ENCODE data around the gene FAAH. TPM values are rescaled to one million over a fixed set of nuclear protein-coding genes. Genes with fewer than 3 reads are reported as not detected.

The FAAH gene
- total RNA-seq, 1 experiment from 2014 or later = 38.6 TPM

- peak; percentile 47 for ATAC-seq
- Mint-ChIP-seq H3K9me3 (peaks cover 24% of the 10 kb centered on the region), H3K27me3 (ENCODE audit: low read depth) (peaks cover 35% of the 10 kb centered on the region), H3K36me3 (peaks cover 16% of the 10 kb centered on the region), H3K4me1 (peaks cover 18% of the 10 kb centered on the region), H3K4me3 (peak overlapping the region; percentile 64), H3K27ac (no peak overlapping the region; the same call in 1 of the 2 replicates)
- TF ChIP-seq NR3C1 (CRISPR knock-in tag; conservative IDR thresholded peaks at IDR 0.05; ENCODE audit: low read depth) (no peak), NFYB (CRISPR knock-in tag; conservative IDR thresholded peaks at IDR 0.05; ENCODE audit: low read depth) (no peak)
- no peak for DNase-seq (ENCODE audit: low spot score)
- ChIA-PET CTCF (interaction anchor here (0.6 kb wide), 1 partner anchor 53 kb away, joined by 4 read pairs; no protein-coding TSS in a partner anchor), POLR2A (no interaction called here)
Measured at GRCh38 chr1:46393510-46393909, 607 bp upstream of the FAAH start.

- H3K9me3 Mint-ChIP-seq = peaks cover 24% of the 10 kb centered on the region
- DNase-seq (ENCODE audit: low spot score) (no peak), ATAC-seq (no peak)
- no peak for TF ChIP-seq ZNF416 (CRISPR knock-in tag; IDR thresholded peaks at IDR 0.05)
- TF ChIP-seq, protein P1, sequence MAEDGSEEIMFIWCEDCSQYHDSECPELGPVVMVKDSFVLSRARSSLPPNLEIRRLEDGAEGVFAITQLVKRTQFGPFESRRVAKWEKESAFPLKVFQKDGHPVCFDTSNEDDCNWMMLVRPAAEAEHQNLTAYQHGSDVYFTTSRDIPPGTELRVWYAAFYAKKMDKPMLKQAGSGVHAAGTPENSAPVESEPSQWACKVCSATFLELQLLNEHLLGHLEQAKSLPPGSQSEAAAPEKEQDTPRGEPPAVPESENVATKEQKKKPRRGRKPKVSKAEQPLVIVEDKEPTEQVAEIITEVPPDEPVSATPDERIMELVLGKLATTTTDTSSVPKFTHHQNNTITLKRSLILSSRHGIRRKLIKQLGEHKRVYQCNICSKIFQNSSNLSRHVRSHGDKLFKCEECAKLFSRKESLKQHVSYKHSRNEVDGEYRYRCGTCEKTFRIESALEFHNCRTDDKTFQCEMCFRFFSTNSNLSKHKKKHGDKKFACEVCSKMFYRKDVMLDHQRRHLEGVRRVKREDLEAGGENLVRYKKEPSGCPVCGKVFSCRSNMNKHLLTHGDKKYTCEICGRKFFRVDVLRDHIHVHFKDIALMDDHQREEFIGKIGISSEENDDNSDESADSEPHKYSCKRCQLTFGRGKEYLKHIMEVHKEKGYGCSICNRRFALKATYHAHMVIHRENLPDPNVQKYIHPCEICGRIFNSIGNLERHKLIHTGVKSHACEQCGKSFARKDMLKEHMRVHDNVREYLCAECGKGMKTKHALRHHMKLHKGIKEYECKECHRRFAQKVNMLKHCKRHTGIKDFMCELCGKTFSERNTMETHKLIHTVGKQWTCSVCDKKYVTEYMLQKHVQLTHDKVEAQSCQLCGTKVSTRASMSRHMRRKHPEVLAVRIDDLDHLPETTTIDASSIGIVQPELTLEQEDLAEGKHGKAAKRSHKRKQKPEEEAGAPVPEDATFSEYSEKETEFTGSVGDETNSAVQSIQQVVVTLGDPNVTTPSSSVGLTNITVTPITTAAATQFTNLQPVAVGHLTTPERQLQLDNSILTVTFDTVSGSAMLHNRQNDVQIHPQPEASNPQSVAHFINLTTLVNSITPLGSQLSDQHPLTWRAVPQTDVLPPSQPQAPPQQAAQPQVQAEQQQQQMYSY (CRISPR knock-in tag; IDR thresholded peaks at IDR 0.05) = peak; percentile 9; the same call in 1 of the 2 replicates
- TF ChIP-seq ZNF232 (CRISPR knock-in tag; IDR thresholded peaks at IDR 0.05) = no peak
- peaks cover 28% of the 10 kb centered on the region for H3K4me1 Mint-ChIP-seq
- H3K36me3 Mint-ChIP-seq = peaks cover 16% of the 10 kb centered on the region
- peaks cover 35% of the 10 kb centered on the region for H3K27me3 Mint-ChIP-seq (ENCODE audit: low read depth)
- POLR2A ChIA-PET = interaction anchor here (0.6 kb wide), 1 partner anchor 31 kb away, joined by 6 read pairs; no protein-coding TSS in a partner anchor
- CTCF ChIA-PET = interaction anchor here (0.9 to 1.4 kb wide), 4 partner anchors 9 to 52 kb away, joined by 3 to 4 read pairs (median 4); no protein-coding TSS in a partner anchor
- no peak overlapping the region; the same call in 1 of the 2 replicates for H3K27ac Mint-ChIP-seq
- peak overlapping the region; percentile 91 for H3K4me3 Mint-ChIP-seq
Measured at GRCh38 chr1:46394872-46395465, 852 bp downstream of the FAAH start.

DNA sequence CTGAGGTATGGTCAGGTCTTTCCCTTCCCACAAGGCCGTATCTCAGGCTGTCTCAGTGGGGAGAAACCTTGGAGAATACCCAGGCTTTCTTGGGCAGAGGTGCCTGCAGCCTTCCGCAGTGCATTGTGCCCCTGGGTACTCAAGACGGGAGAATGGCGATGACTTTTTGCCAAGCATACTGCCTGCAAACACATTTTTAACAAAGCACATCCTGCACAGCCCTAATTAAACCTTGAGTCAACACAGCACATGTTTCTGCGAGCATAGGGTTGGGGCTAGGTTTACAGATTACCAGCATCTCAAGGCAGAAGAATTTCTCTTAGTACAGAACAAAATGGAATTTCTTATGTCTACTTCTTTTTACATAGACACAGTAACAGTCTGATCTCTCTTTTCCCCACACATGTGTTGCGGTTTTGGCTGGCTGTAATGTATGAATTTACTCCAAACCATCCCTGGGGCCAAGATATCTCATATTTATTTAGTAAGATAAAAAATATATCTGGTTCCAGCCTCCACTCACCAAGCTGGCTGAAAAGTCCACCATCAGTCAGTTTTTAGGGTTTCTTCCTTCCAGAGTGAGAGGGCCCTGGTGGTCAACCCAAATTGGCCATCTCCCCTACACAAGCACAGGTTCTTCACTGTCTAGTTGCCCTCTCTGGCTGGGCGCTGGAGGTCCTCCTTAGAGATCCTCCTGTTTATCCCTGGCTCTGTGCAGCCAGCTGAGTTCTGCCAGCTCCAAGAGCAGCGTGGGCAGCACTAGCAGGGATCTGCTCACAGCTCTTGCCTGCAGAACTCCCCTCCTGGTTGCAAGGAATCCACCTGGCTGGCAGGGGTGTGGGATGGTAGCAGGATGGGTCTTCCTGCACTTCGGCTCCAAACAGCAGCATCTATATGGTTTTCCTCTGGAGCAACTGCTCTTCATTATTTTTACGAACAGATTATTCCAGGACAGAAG, 2.6 kb downstream of the FAAH start:
- H3K27ac Mint-ChIP-seq = no peak overlapping the region
- peaks cover 20% of the 10 kb centered on the region for H3K9me3 Mint-ChIP-seq
- POLR2A ChIA-PET = no interaction called here
- peaks cover 16% of the 10 kb centered on the region for H3K36me3 Mint-ChIP-seq
- CTCF ChIA-PET = interaction anchor here (1.0 kb wide), 1 partner anchor 15 kb away, joined by 3 read pairs; no protein-coding TSS in a partner anchor
- ATAC-seq (no peak), DNase-seq (ENCODE audit: low spot score) (no peak)
- peaks cover 35% of the 10 kb centered on the region for H3K27me3 Mint-ChIP-seq (ENCODE audit: low read depth)
- H3K4me3 Mint-ChIP-seq = no peak overlapping the region
- peaks cover 40% of the 10 kb centered on the region for H3K4me1 Mint-ChIP-seq
- TF ChIP-seq ARID4B (CRISPR knock-in tag; IDR thresholded peaks at IDR 0.05; ENCODE audit: borderline replicate concordance) (no peak), TCF7 (CRISPR knock-in tag; IDR thresholded peaks at IDR 0.05; ENCODE audit: low read depth) (no peak), MLX (CRISPR knock-in tag; IDR thresholded peaks at IDR 0.05) (no peak), JAZF1 (CRISPR knock-in tag; IDR thresholded peaks at IDR 0.05) (no peak), NR1H2 (CRISPR knock-in tag; IDR thresholded peaks at IDR 0.05) (no peak), ZBTB21 (CRISPR knock-in tag; IDR thresholded peaks at IDR 0.05; ENCODE audit: borderline replicate concordance) (no peak), ATF6 (CRISPR knock-in tag; IDR thresholded peaks at IDR 0.05) (no peak), E2F4 (CRISPR knock-in tag; IDR thresholded peaks at IDR 0.05; ENCODE audit: borderline replicate concordance, low read depth) (no peak)
- TF ChIP-seq, protein P2, sequence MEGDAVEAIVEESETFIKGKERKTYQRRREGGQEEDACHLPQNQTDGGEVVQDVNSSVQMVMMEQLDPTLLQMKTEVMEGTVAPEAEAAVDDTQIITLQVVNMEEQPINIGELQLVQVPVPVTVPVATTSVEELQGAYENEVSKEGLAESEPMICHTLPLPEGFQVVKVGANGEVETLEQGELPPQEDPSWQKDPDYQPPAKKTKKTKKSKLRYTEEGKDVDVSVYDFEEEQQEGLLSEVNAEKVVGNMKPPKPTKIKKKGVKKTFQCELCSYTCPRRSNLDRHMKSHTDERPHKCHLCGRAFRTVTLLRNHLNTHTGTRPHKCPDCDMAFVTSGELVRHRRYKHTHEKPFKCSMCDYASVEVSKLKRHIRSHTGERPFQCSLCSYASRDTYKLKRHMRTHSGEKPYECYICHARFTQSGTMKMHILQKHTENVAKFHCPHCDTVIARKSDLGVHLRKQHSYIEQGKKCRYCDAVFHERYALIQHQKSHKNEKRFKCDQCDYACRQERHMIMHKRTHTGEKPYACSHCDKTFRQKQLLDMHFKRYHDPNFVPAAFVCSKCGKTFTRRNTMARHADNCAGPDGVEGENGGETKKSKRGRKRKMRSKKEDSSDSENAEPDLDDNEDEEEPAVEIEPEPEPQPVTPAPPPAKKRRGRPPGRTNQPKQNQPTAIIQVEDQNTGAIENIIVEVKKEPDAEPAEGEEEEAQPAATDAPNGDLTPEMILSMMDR (IDR thresholded peaks at IDR 0.05) = no peak

Data from WTC11 (cell line).